SK-N-SH treated with all-trans-retinoic acid at 6 μM for 48 hours (cell line): ENCODE results near the gene ITPA.

Experiments used
- GLIS3 ChIP-seq: fragments of 250-450 bp; sonication (Bioruptor Pico); IDR thresholded peaks from 2 replicates; pipeline ENCODE4 v1.5.0; 2020; ENCODE audit warnings: mild to moderate bottlenecking, moderate library complexity
- RARB ChIP-seq: fragments of 250-450 bp; sonication (Bioruptor Pico); IDR thresholded peaks from 2 replicates; pipeline ENCODE4 v1.8.0; 2021; ENCODE audit warnings: mild to moderate bottlenecking, moderate library complexity
- ZFP30 ChIP-seq: fragments of 450-650 bp; formaldehyde crosslinking; IDR thresholded peaks from 2 replicates; pipeline ENCODE4 v1.5.0; 2022; ENCODE audit warnings: mild to moderate bottlenecking, moderate library complexity

DNA sequence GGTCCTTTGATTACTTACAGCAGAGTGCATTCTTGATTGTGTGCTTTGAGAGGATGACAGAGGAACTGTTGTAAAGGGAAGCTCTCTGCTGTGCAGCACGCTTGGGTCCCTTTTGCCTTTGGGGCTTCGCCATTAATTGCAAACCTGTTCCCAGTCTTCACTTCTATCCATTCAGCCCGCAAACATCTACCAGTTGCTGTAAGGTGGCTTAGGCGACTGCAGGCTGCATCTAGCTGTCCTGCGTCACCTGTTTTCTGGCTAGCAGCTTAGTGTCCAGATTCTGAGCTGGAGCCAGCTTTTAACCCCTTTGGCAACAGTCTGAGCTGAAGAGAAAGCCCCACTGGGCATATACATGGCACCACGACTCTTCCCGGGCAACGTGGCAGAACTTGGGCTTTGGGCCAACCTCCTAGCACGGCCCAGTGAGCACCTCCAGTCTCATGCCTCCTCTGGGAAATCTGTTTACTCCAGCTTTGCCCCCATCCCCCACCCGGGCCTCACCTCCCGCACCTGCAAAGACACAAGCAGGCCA is 47.2 kb upstream of the ITPA start:
- TF ChIP-seq ZFP30 (CRISPR knock-in tag) (no peak), RARB (CRISPR knock-in tag) (no peak), GLIS3 (CRISPR knock-in tag) (no peak)
